ENCODE measurements around the gene TLCD3A. TPM values are rescaled to one million over a fixed set of nuclear protein-coding genes. Genes with fewer than 3 reads are reported as not detected.
A peak's percentile ranks its signal among the peaks of the same experiment; 100 is the strongest.
"Not testable (repeated sequence)": the region's sequence is repeated elsewhere in the genome, so short reads cannot be mapped to it uniquely, and the experiment has no call there.

Gene TLCD3A
- total and polyA plus RNA-seq, 5 donors = 1.7 to 5.0 (median 3.4) TPM

DNA sequence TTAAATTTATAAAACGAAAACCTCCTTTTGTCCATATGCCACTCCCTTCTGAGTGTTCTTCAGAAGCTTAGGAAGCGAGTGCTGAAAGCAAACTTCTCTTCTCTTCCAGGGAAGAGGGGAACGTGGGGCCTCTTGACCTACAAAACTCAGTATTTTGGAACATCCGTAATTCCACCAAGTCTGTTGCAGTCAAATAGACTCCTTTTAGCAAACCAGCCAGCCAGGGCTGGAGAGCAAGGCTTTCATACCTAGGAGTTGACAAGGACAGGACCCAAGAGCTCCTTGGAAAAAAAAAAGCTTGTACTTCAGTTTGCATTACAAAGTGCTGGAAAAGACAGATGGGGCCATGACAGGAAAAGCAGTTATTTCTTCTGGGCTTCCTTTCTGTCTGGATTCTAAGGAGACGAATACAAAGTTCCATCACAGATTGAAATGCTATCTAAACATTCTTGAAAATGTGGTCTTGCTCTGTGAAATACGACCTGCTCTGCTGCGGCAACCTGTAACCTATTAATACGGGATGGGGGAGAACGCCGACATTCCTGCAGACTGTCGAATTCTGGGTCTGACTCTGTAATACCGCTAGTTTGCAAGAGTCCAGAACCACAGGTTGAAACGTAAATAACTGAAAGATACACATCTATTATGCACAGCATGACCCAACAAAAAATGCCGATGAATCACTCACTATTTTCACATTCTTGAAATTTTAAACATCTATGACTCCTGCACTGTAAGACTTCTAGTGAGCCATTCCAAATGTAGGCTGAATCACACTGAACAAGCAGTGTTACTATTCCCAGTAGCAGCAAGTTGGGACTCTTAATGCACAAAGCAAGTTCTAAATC is 38.4 kb upstream of the TLCD3A start:
- Histone ChIP-seq H3K27me3 (ENCODE audit: control insufficient read depth, insufficient read depth) (no peaks in the 10 kb centered on the region), H3K27ac (ENCODE audit: low read length) (no peak overlapping the region), H3K4me1 (ENCODE audit: control insufficient read depth, insufficient read depth, low read length) (no peaks in the 10 kb centered on the region), H3K9me3 (ENCODE audit: control insufficient read depth, low read length) (no peaks in the 10 kb centered on the region), H3K4me3 (ENCODE audit: low read length) (no peak overlapping the region)
- WGBS = 89% methylated on average over 14 of the region's 14 CpGs
- ATAC-seq (no peak), DNase-seq (no peak)
- intact Hi-C loops (cut with DNase I) = no loop called here

DNA sequence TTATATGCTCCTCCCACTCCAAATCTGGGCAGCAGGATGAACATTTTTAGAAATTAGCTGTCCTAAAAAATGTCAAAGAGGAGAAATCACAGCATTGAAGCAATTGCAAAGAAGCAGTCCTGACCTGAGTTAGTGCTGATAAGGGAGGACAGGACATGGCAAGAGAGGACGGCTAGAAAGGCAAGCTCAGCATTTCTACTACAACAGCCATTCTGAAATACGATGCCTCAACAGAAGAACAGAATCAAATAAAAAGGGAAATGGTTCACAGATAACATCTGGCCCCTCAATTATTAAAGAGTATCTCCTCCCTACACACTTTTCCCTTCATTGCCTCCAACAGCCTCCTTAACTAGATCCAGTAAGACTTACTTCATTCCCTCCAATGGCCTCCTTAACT is 36.0 kb upstream of the TLCD3A start:
- no peaks in the 10 kb centered on the region for H3K27me3 ChIP-seq (ENCODE audit: control insufficient read depth, insufficient read depth)
- H3K9me3 ChIP-seq (ENCODE audit: control insufficient read depth, low read length) = no peaks in the 10 kb centered on the region
- intact Hi-C loops (cut with DNase I) = loop anchor here in 2 of 4 donors (5.0 kb wide), 1 partner anchor 284 kb away; a partner anchor contains a TSS
- 50% methylated on average over 2 of the region's 2 CpGs for WGBS
- no peak overlapping the region for H3K4me3 ChIP-seq (ENCODE audit: low read length)
- DNase-seq = no peak
- H3K4me1 ChIP-seq (ENCODE audit: control insufficient read depth, insufficient read depth, low read length) = no peaks in the 10 kb centered on the region
- no peak overlapping the region for H3K27ac ChIP-seq (ENCODE audit: low read length)
- ATAC-seq = no peak

DNA sequence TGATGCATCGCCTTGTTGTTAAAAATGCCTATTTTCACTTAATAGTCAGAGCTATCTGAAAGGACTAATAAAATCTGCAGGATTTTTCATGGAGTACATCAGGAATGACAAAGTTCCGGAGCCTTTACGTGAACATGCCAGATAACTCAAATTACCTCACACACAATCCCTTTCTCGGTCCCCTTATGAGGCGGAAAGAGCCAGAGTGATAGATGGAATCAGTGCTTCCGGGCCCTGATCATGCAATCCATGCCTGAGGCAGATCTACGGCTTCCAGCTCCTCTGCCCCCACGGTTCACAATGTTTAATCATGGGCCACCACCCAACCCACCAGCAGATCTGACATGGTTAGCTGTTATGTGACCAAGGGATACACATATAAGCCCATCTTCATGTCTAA is 34.7 kb upstream of the TLCD3A start:
- no peak for DNase-seq
- Histone ChIP-seq H3K9me3 (ENCODE audit: control insufficient read depth, low read length) (no peaks in the 10 kb centered on the region), H3K27me3 (ENCODE audit: control insufficient read depth, insufficient read depth) (no peaks in the 10 kb centered on the region), H3K4me3 (ENCODE audit: low read length) (no peak overlapping the region), H3K4me1 (ENCODE audit: control insufficient read depth, insufficient read depth, low read length) (no peaks in the 10 kb centered on the region), H3K27ac (ENCODE audit: low read length) (no peak overlapping the region)
- intact Hi-C loops (cut with DNase I) = loop anchor here in 2 of 4 donors (5.0 kb wide), 1 partner anchor 285 kb away; a partner anchor contains a TSS
- WGBS = 95% methylated on average over 8 of the region's 8 CpGs
- no peak for ATAC-seq

DNA sequence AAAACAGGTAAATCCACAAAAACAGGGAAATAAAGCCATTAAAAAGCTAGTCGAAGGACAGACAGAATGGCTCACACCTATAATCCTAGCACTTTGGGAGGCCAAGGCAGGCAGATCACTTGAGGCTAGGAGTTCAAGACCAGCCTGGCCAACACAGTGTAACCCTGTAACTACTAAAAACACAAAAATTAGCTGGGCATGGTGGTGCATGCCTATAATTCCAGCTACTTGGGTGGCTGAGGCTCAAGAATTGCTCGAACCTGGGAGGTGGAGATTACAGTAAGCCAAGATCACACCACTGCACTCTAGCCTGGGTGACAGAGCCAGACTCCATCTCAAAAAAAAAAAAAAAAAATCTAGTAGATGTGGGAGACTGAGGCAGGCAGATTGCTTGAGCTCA is 34.3 kb upstream of the TLCD3A start:
- ATAC-seq; H3K4me3 ChIP-seq (ENCODE audit: low read length); H3K27ac ChIP-seq (ENCODE audit: low read length); DNase-seq; H3K4me1 ChIP-seq (ENCODE audit: control insufficient read depth, insufficient read depth, low read length); H3K27me3 ChIP-seq (ENCODE audit: control insufficient read depth, insufficient read depth); H3K9me3 ChIP-seq (ENCODE audit: control insufficient read depth, low read length): not testable (repeated sequence)
- 91% methylated on average over 2 of the region's 2 CpGs for WGBS
- intact Hi-C loops (cut with DNase I) = loop anchor here in 2 of 4 donors (5.0 kb wide), 1 partner anchor 286 kb away; a partner anchor contains a TSS

DNA sequence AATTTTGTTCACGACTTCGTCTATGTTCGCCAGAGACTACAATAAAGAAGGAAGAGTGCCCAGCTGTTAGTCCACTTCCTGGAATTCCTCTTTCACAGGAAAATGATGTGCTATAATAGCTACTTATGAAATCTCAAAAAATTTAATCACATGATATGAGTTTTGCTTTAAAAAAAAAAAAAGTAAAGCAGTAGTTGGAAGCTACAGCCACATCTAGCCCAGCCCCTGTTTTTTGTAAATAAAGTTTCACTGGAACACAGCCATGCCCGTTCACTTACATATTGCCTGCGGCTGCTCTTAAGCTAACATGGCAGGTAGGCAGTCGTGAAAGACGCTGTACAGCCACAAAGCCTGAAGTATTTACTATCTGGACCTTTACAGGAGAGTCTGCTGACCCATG is 33.1 kb upstream of the TLCD3A start:
- 64% methylated on average over 7 of the region's 7 CpGs for WGBS
- intact Hi-C loops (cut with DNase I) = loop anchor here in 2 of 4 donors (5.0 kb wide), 1 partner anchor 287 kb away; a partner anchor contains a TSS
- ATAC-seq (no peak), DNase-seq (no peak)
- no peaks in the 10 kb centered on the region for H3K27me3 ChIP-seq (ENCODE audit: control insufficient read depth, insufficient read depth)
- H3K4me3 ChIP-seq (ENCODE audit: low read length) = no peak overlapping the region
- no peak overlapping the region for H3K27ac ChIP-seq (ENCODE audit: low read length)
- no peaks in the 10 kb centered on the region for H3K4me1 ChIP-seq (ENCODE audit: control insufficient read depth, insufficient read depth, low read length)
- no peaks in the 10 kb centered on the region for H3K9me3 ChIP-seq (ENCODE audit: control insufficient read depth, low read length)

DNA sequence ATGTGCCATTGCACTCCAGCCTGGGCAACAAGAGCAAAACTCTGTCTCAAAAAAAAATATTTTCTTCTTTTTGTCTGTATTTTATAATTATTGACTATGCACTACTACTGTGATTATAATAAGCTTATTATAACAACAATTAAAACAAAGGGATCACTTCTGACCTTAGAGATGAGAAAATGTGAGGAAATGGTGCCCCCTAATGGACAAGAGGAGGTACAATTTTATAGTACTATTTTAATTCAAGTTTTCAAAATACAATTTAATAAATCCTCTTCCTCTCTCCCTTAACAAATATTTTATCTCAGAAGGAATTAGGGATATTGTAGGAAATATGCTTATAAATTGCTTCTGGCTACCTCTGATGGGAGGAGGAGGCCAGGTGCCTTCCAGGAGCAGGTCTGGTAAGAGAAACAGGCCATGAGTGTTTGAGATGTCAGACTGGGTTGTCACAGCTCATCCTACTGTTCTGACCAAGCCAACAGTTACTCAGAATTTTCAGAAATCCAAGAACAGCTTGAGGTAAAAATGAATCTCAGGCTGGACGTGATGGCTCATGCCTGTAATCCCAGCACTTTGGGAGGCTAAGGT is 31.8 kb upstream of the TLCD3A start:
- no peak for DNase-seq
- intact Hi-C loops (cut with DNase I) = loop anchor here in 2 of 4 donors (5.0 kb wide), 1 partner anchor 288 kb away; a partner anchor contains a TSS
- no peaks in the 10 kb centered on the region for H3K4me1 ChIP-seq (ENCODE audit: control insufficient read depth, insufficient read depth, low read length)
- WGBS = 67% methylated on average over 1 of the region's 1 CpG
- no peaks in the 10 kb centered on the region for H3K9me3 ChIP-seq (ENCODE audit: control insufficient read depth, low read length)
- no peak overlapping the region for H3K27ac ChIP-seq (ENCODE audit: low read length)
- H3K4me3 ChIP-seq (ENCODE audit: low read length) = no peak overlapping the region
- no peaks in the 10 kb centered on the region for H3K27me3 ChIP-seq (ENCODE audit: control insufficient read depth, insufficient read depth)
- ATAC-seq = no peak

DNA sequence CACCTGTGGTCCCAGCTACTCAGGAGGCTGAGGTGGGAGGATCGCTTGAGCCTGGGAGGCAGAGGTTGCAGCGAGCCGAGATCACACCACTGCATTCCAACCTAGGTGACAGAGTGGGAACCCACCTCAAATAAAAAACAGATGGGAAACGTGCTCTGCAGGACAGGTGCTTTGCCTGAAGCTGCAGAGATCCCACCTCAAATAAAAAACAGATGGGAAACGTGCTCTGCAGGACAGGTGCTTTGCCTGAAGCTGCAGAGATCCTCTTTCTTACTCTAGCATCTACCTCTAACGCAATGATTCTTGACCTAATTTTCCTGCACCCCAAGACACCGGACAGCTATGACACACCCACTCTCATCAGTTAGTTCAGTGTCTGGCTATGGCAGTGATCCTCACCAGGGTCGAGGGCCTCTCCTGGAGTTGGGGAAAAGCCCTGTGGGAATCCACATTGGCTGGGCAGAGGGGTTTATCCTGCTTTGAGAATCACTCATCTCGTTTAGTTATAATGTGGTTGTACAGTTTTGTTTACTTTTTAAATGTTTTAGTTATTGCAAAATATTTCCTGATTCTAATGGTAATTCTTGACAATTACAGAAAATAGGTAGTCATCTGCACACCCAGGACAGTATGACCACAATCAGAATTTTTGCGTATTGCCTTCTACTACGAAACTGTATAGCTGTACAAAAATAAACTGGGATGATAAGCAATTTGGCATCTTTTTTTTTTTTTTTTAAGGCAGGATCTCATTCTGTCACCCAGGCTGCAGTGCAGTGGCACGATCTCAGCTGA is 29.1 kb upstream of the TLCD3A start:
- Histone ChIP-seq H3K4me1 (ENCODE audit: control insufficient read depth, insufficient read depth, low read length) (peaks cover 2% of the 10 kb centered on the region), H3K27me3 (ENCODE audit: control insufficient read depth, insufficient read depth) (no peaks in the 10 kb centered on the region), H3K27ac (ENCODE audit: low read length) (no peak overlapping the region), H3K9me3 (ENCODE audit: control insufficient read depth, low read length) (no peaks in the 10 kb centered on the region), H3K4me3 (ENCODE audit: low read length) (no peak overlapping the region)
- ATAC-seq (no peak), DNase-seq (no peak)
- intact Hi-C loops (cut with DNase I) = loop anchor here in 2 of 4 donors (5.0 kb wide), 1 partner anchor 291 kb away; a partner anchor contains a TSS
- WGBS = 77% methylated on average over 12 of the region's 12 CpGs

DNA sequence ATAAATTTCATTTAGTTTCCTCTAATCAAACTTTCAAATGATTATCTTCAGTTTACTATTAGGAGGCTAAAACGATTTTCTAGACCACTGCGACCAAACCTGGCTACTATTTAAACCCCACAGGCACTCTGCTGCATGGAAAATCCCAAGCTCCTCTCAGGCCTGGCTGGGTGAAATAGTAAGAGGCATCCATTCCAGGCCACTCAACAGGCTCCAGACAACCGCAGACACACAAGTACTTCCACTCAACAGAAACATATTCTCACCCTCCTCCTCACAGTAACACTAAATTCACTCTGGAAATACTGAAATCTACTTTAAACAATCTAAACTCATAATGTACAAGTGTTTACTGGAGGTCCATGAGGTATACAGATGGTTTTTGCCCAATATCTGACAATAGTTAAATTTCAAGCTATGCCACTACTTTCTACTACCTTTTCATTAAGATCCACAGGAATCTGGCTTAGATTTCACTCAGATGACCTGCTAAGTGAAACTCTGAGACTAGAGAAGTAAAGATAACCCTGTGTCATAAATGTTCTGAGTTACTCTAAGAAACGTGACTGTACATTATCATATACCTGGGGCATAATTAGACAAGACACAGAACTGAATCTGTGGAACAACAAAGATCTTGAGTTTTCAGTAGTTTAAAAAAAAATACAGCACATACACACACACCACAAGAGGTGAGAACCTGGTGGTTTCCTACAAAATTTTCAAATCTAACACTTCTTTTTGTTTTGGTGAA is 28.1 kb upstream of the TLCD3A start:
- no peaks in the 10 kb centered on the region for H3K27me3 ChIP-seq (ENCODE audit: control insufficient read depth, insufficient read depth)
- ATAC-seq (peak; percentile 19 to 55), DNase-seq (no peak)
- H3K4me1 ChIP-seq (ENCODE audit: control insufficient read depth, insufficient read depth, low read length) = peaks cover 2% of the 10 kb centered on the region
- WGBS = 66% methylated on average over 4 of the region's 4 CpGs
- no peaks in the 10 kb centered on the region for H3K9me3 ChIP-seq (ENCODE audit: control insufficient read depth, low read length)
- no peak overlapping the region for H3K4me3 ChIP-seq (ENCODE audit: low read length)
- intact Hi-C loops (cut with DNase I) = loop anchor here in 2 of 4 donors (5.0 kb wide), 1 partner anchor 292 kb away; a partner anchor contains a TSS
- no peak overlapping the region for H3K27ac ChIP-seq (ENCODE audit: low read length)

DNA sequence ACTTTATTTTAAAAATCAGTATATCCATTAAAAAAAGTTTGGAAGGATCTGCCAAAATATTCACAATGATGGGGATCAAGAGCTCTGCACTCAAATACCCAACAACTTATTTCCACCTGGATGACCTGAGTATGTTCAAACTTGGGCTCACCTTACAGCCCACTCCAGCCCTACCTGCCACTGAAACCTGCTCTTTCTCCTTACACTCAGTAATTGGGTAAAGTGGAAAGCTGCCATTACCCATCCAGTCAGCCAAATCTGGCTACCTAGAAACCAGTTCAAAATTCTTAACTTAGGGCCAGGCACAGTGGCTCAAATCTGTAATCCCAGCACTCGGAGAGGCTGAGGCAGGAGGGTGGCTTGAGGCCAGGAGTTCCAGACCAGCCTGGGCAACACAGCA is 27.4 kb upstream of the TLCD3A start:
- Histone ChIP-seq H3K4me1 (ENCODE audit: control insufficient read depth, insufficient read depth, low read length) (peaks cover 2% of the 10 kb centered on the region), H3K27me3 (ENCODE audit: control insufficient read depth, insufficient read depth) (no peaks in the 10 kb centered on the region), H3K27ac (ENCODE audit: low read length) (no peak overlapping the region), H3K4me3 (ENCODE audit: low read length) (no peak overlapping the region), H3K9me3 (ENCODE audit: control insufficient read depth, low read length) (no peaks in the 10 kb centered on the region)
- intact Hi-C loops (cut with DNase I) = no loop called here
- no peak for ATAC-seq
- no peak for DNase-seq
- 67% methylated on average over 1 of the region's 1 CpG for WGBS

DNA sequence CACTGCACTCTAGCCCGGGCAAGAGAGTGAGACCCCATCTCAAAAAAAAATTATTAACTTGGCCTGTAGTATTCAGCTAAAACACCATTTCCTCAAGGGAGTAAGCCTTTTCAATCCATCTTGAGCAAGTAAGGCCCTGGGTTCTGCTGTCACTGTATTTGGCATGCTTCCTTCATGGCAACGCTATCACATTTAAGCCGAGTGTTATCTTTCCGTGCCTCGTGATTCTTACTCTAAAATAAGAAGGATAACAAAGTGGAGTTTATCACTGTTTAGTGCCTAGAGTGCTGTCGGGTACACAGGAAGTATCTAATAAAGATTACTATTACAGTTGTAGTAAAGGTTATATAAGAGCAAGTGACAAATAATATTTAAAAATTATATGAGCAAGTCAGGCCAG is 26.5 kb upstream of the TLCD3A start:
- peak overlapping the region; percentile 9 for H3K27ac ChIP-seq (ENCODE audit: low read length)
- WGBS = 30% methylated on average over 6 of the region's 6 CpGs
- intact Hi-C loops (cut with DNase I) = no loop called here
- H3K4me1 ChIP-seq (ENCODE audit: control insufficient read depth, insufficient read depth, low read length) = peaks cover 2% of the 10 kb centered on the region
- H3K27me3 ChIP-seq (ENCODE audit: control insufficient read depth, insufficient read depth) = no peaks in the 10 kb centered on the region
- H3K4me3 ChIP-seq (ENCODE audit: low read length) = no peak overlapping the region
- ATAC-seq (peak; percentile 73 to 83), DNase-seq (no peak)
- no peaks in the 10 kb centered on the region for H3K9me3 ChIP-seq (ENCODE audit: control insufficient read depth, low read length)

All from right cardiac atrium (tissue), 5 donors.